BLaER1 (cell line): Measurements from ENCODE around the gene ARL13B.
A peak's percentile ranks its signal among the peaks of the same experiment; 100 is the strongest.

Experiments
- H3K27ac ChIP-seq: shearing (Covaris generic); formaldehyde crosslinking; 2 replicates; pipeline ENCODE4 v1.8.1; 2022
- H3K27me3 ChIP-seq: shearing (Covaris generic); formaldehyde crosslinking; 2 replicates; pipeline ENCODE4 v1.8.1; 2022
- H3K36me3 ChIP-seq: shearing (Covaris generic); formaldehyde crosslinking; 2 replicates; pipeline ENCODE4 v1.8.1; 2022
- H3K4me1 ChIP-seq: shearing (Covaris generic); formaldehyde crosslinking; 2 replicates; pipeline ENCODE4 v1.8.1; 2022
- H3K4me2 ChIP-seq: shearing (Covaris generic); formaldehyde crosslinking; 2 replicates; pipeline ENCODE4 v1.8.1; 2022
- H3K4me3 ChIP-seq: shearing (Covaris generic); formaldehyde crosslinking; 2 replicates; pipeline ENCODE4 v1.8.1; 2022
- H3K9ac ChIP-seq: shearing (Covaris generic); formaldehyde crosslinking; 2 replicates; pipeline ENCODE4 v1.8.1; 2022
- H3K9me3 ChIP-seq: shearing (Covaris generic); formaldehyde crosslinking; 2 replicates; pipeline ENCODE4 v1.8.1; 2022
- H4K20me1 ChIP-seq: shearing (Covaris generic); formaldehyde crosslinking; 2 replicates; pipeline ENCODE4 v1.8.1; 2022
- Cebpa-rat ChIP-seq: shearing (Covaris generic); IDR thresholded peaks from 2 replicates; pipeline ENCODE4 v1.8.1; 2022

The ARL13B gene

GRCh38 chr3:94050546-94050945, 70.6 kb downstream of the ARL13B start:
- Histone ChIP-seq H3K9me3 (peaks cover 1% of the 10 kb centered on the region; the same call in 1 of the 2 replicates), H3K27me3 (no peaks in the 10 kb centered on the region), H3K27ac (no peak overlapping the region), H3K9ac (no peak overlapping the region), H3K4me1 (no peaks in the 10 kb centered on the region), H3K4me2 (no peak overlapping the region), H4K20me1 (no peaks in the 10 kb centered on the region), H3K36me3 (peaks cover 2% of the 10 kb centered on the region; the same call in 1 of the 2 replicates), H3K4me3 (no peak overlapping the region)
- TF ChIP-seq Cebpa-rat: no peak

- Histone ChIP-seq H3K4me2 (no peak overlapping the region), H3K27ac (no peak overlapping the region), H3K9me3 (no peaks in the 10 kb centered on the region), H3K27me3 (no peaks in the 10 kb centered on the region), H4K20me1 (no peaks in the 10 kb centered on the region), H3K36me3 (peaks cover 24% of the 10 kb centered on the region), H3K4me3 (no peak overlapping the region), H3K9ac (no peak overlapping the region), H3K4me1 (peaks cover 37% of the 10 kb centered on the region)
- no peak for TF ChIP-seq Cebpa-rat
These were observed 81.3 kb downstream of the ARL13B start for GRCh38 chr3:94061297-94061696.

GRCh38 chr3:94062513-94063404, 82.8 kb downstream of the ARL13B start, which contains the start of the genes DHFR2 and NSUN3:
Gene DHFR2 (minus strand): TSS chr3:94062916. CDS start chr3:94061511, 1,405 bp downstream.
Gene NSUN3 (plus strand): TSS chr3:94063061. CDS start chr3:94063127, 66 bp downstream.
- peak within 1 kb of the TSS; percentile 97 for H3K9ac ChIP-seq
- peak within 1 kb of the TSS; percentile 92 for H3K4me2 ChIP-seq
- H3K4me1 ChIP-seq: peaks cover 37% of the 10 kb centered on the region
- H3K36me3 ChIP-seq: peaks cover 38% of the 10 kb centered on the region
- peak within 1 kb of the TSS; percentile 79 for H3K4me3 ChIP-seq
- peaks cover 14% of the 10 kb centered on the region for H3K9me3 ChIP-seq
- H4K20me1 ChIP-seq: no peaks in the 10 kb centered on the region
- peak within 1 kb of the TSS; percentile 98 for H3K27ac ChIP-seq
- no peak for TF ChIP-seq Cebpa-rat
- H3K27me3 ChIP-seq: no peaks in the 10 kb centered on the region

- no peak for TF ChIP-seq Cebpa-rat
- H3K36me3 ChIP-seq: peaks cover 36% of the 10 kb centered on the region
- no peaks in the 10 kb centered on the region for H4K20me1 ChIP-seq
- H3K4me2 ChIP-seq: peak overlapping the region; percentile 91
- no peaks in the 10 kb centered on the region for H3K27me3 ChIP-seq
- H3K9ac ChIP-seq: peak overlapping the region; percentile 97
- peaks cover 14% of the 10 kb centered on the region for H3K9me3 ChIP-seq
- H3K27ac ChIP-seq: peak overlapping the region; percentile 98
- peak overlapping the region; percentile 79 for H3K4me3 ChIP-seq
- H3K4me1 ChIP-seq: peaks cover 37% of the 10 kb centered on the region
These were observed 83.7 kb downstream of the ARL13B start for GRCh38 chr3:94063496-94064119.

GRCh38 chr3:94064243-94064860, 84.4 kb downstream of the ARL13B start:
- Histone ChIP-seq H3K27me3 (no peaks in the 10 kb centered on the region), H3K4me2 (peak overlapping the region; percentile 91), H3K27ac (no peak overlapping the region), H3K9me3 (peaks cover 14% of the 10 kb centered on the region), H3K4me3 (peak overlapping the region; percentile 79), H4K20me1 (no peaks in the 10 kb centered on the region), H3K4me1 (peaks cover 37% of the 10 kb centered on the region), H3K36me3 (peaks cover 28% of the 10 kb centered on the region), H3K9ac (peak overlapping the region; percentile 97; the same call in 1 of the 2 replicates)
- no peak for TF ChIP-seq Cebpa-rat

GRCh38 chr3:94065122-94065521, 85.2 kb downstream of the ARL13B start:
- H3K4me2 ChIP-seq: peak overlapping the region; percentile 91

GRCh38 chr3:94065819-94066480, 86.0 kb downstream of the ARL13B start:
- Histone ChIP-seq H3K9ac (no peak overlapping the region), H3K9me3 (peaks cover 14% of the 10 kb centered on the region), H4K20me1 (no peaks in the 10 kb centered on the region; the same call in 1 of the 2 replicates), H3K4me1 (peaks cover 36% of the 10 kb centered on the region), H3K4me2 (0 out of 2 replicates have a peak overlapping the region, but pooled peaks have one; percentile 91), H3K27ac (no peak overlapping the region), H3K27me3 (no peaks in the 10 kb centered on the region), H3K36me3 (peaks cover 19% of the 10 kb centered on the region), H3K4me3 (no peak overlapping the region)
- no peak for TF ChIP-seq Cebpa-rat

More at GRCh38 chr3:94065122-94065521, 85.2 kb downstream of the ARL13B start:
- Histone ChIP-seq H3K27ac (no peak overlapping the region), H3K9me3 (peaks cover 14% of the 10 kb centered on the region), H3K4me3 (no peak overlapping the region), H4K20me1 (no peaks in the 10 kb centered on the region; the same call in 1 of the 2 replicates), H3K4me1 (peaks cover 37% of the 10 kb centered on the region), H3K9ac (no peak overlapping the region), H3K36me3 (peaks cover 20% of the 10 kb centered on the region), H3K27me3 (no peaks in the 10 kb centered on the region)
- TF ChIP-seq Cebpa-rat: no peak

- H3K9ac ChIP-seq: no peak overlapping the region
- H3K4me3 ChIP-seq: no peak overlapping the region
- H3K4me1 ChIP-seq: peaks cover 28% of the 10 kb centered on the region
- no peak overlapping the region for H3K4me2 ChIP-seq
- no peak overlapping the region for H3K27ac ChIP-seq
- H3K36me3 ChIP-seq: peaks cover 23% of the 10 kb centered on the region
- no peak for TF ChIP-seq Cebpa-rat
- peaks cover 3% of the 10 kb centered on the region; the same call in 1 of the 2 replicates for H4K20me1 ChIP-seq
- peaks cover 14% of the 10 kb centered on the region for H3K9me3 ChIP-seq
- H3K27me3 ChIP-seq: no peaks in the 10 kb centered on the region
These were observed 86.8 kb downstream of the ARL13B start for GRCh38 chr3:94066506-94067500.
